ENCODE results near the gene ATAT1.
"Not testable (repeated sequence)": the region's sequence is repeated elsewhere in the genome, so short reads cannot be mapped to it uniquely, and the experiment has no call there.

Gene ATAT1

DNA sequence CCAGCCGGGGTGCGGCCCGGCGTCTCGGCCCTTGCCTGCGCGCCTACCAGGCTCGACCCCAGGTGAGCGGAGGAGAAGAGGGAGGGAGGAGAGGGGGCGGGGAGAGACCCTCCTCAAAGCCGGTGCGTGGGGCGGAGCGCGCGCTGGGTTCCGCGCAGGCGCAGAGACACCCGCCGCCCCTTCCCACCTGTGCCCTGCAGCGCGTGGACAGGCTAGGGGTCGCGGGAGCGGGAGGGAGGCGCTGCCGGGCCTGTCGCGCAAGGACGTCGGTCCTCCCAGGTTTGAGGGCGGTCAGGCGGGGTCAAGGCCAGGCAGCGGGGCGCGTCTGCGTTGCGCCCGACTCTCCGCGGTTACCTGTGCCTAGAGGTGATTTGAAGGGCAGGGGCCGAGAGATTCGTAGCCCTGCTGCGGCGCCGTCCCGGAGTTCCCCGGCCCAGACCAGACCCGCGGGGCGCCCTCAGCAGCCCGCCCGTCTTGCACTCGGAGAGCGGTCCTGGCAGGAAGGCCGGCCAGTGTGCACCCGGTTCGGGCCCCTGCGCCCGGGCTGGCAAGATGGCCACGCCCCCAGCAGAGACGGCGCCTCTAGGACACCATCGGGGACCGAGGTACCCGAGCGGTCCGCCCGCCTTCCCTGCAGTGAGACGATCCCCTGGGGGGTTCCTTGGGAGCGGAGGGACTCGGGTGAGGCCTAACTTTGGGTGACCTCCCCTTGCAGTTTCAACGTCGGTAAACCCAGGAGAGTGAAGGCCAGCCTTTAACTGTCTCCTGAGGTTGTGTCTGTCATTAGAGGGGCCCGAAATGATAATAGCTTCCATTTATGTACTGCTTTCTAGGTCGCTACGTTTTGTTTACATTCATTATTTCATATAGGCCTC lies 20.8 kb downstream of the ATAT1 start:
- DNase-seq (ENCODE audit: low read depth in 2 of 2): peak; percentile 67 to 75

DNA sequence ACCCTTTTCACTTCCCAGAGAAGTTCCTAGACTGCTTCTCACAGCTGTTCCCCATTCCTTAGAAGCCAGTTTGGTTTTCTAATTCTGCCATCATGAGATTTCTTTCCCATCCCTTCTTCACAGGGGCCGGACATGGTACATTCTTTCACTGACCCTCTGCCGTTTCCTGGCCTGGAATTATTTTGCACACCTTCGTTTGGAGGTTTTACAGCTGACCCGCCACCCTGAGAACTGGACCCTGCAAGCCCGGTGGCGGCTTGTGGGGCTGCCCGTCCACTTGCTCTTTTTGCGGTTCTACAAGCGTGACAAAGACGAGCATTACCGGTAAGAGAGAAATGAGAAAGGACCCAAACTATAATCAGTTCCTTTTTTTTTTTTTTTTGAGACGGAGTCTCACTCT lies 24.5 kb downstream of the ATAT1 start:
- no peak for DNase-seq (ENCODE audit: low read depth in 2 of 2)

DNA sequence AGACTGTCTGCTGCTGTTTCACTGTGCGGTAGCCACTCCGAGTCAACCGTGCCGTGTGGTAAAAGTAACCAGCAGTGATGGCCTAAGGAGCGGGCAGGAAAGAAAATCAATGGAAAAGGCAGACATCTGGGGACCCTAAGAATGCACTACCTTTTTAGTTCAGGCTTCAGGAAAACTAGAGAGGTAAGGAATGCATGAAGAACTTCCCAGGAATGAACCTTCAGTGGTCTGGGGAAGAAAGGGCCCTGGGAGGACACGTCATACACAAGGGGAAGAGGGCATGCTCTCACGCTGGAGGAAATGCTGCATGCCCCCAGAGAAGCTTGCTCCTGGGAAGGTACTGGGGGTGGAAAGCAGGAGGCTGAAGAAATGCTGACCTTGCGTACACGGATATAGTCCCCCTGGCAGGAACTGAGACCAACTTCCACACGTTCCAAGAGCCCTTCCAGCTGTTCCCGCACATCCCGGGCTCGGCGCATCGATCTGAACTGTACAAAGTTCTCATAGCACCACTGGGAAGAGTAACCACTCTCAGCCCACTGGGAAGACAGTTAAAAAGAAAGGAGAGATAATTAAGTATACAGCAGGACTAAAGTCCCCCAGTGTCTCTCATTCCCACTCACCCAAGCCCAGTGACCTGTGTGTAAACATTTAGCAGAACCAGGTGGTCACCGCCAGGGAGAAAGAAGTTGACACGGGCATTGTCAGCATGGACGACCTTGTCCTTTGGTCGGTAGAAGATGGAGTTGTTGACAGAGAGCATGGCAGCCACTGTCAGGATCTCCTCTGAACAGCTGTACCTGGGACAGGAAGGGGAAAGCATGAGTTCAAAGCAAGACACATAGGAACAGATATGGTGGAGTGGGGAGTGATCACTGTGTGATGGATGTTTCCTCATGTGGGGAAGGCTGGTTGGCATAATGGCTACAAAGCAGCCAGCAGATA lies 28.4 kb downstream of the ATAT1 start:
- no peak for DNase-seq (ENCODE audit: low read depth in 2 of 2)

DNA sequence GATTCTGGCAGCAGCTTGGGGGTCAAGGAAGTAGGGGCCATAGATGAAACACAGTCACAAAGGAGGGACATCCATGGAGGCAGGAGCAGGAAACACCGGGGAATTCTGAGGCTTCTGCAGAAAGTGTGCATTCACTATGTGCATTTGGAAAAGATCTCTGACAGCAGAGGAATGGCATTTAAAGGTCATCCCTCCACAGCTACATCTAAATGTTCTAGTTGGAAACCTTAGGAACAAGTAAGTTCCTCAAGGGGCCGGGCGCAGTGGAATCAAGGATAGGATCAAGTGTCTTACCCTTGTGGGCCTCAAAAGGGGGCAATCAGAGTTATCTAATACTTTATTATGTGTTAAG lies 29.0 kb downstream of the ATAT1 start:
- DNase-seq (ENCODE audit: low read depth in 2 of 2): no peak

DNA sequence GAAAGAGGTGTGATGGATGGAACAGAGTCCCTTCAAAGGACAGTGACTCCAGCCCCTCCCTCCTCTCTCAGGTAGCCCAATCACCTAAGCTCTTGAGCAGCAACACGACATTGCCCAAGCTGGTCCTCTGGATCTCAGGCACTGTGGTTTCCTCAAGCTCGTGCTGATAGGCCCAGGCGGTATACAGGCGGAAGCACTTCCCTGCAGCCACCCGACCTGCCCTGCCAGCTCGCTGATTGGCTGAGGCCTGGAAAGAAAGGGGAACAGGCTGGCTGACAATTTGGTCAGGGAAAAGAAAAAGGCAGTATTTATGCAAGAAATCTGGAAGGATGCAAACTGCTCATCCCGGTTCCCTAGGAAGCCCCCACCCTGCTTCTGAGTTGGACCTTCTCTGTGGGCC lies 29.8 kb downstream of the ATAT1 start:
- no peak for DNase-seq (ENCODE audit: low read depth in 2 of 2)

DNA sequence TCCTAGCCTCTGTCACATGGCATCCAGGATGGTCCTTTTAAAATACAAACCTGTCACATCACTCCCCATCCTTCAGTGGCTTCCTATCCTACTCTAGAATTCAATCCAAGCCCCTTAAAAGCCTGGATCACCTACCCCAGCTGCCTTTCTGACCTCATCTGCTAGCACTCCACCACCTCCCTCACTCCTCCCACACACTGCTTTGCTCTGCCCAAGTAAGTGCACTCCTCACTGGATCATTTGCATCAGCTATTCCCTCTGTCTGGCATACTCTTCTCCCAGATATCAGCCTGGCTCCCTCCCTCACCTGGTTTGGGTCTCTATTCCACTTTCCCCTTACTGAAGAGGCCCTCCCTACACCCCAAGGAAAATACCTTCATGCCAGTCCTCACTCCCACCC lies 30.8 kb downstream of the ATAT1 start:
- no peak for DNase-seq (ENCODE audit: low read depth in 2 of 2)

DNA sequence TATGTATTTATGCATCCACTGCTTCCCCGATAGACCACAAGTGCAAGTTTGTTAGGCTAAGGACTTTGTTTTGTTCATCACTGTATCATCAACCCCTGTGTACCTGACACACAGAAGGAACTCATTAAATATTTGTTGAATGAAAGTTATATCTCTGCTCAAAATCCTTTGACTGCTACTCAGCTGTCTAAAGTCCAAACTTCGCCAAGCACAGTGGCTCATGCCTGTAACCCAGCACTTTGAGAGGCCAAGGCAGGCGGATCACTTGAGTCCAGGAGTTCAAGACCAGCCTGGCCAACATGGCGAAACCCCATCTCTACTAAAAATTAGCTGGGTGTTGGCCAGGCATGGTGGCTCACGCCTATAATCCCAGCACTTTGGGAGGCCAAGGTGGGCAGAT lies 31.2 kb downstream of the ATAT1 start:
- not testable (repeated sequence) for DNase-seq (ENCODE audit: low read depth in 2 of 2)

DNA sequence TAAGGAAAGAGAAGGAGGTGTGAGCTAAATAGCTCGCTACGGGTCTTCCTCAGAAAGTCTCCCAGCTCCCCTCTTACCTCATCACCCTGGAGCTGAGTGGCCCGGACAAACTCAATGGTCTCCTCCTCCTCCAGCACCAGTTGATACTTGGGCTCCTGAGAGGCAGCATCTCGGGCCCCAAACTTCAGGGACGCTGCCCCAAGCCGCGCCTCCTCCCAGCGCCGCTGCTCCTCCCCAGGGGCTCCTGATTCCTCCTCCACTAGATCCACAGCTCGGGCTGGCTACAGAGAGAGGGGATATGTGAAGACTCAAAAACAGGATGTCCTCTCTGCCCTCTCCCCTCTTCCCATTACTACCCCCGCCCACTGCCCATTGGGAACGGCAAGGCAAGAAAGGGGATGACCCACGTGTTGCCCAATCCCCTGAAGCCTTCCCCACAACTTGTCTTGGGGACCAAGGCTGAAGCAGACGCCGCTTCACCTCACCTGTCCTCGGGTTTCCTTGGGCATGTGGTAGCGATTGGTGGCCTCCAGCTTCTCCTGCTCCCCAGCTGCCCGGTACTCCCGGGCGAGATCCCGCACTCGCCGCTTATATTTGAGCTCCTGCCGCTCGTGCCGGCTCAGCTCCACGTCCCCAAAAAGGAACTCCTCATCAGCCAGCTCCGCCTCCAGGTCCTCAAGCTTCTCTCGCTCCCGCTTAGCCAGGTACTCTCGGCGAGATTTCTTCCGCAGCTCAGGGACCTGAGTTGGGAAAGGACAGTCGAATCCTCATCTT lies 38.5 kb downstream of the ATAT1 start:
- DNase-seq (ENCODE audit: low read depth in 2 of 2): no peak

DNA sequence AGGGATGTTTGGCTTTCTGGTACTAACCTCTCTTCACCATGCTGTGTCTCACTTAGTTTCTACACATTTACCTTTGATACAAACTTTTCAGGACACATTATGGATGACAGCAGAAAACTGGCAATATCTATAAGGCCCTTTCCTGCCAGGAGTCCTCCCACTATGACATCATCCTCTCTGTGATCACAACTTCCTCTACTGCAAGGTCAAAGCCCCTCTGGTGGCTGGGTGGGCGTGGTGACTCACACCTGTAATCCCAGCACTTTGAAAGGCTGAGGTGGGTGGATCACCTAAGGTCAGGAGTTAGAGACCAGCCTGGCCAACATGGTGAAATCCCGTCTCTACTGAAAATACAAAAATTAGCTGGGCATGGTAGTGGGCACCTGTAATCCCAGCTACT lies 39.6 kb downstream of the ATAT1 start:
- not testable (repeated sequence) for DNase-seq (ENCODE audit: low read depth in 2 of 2)

DNA sequence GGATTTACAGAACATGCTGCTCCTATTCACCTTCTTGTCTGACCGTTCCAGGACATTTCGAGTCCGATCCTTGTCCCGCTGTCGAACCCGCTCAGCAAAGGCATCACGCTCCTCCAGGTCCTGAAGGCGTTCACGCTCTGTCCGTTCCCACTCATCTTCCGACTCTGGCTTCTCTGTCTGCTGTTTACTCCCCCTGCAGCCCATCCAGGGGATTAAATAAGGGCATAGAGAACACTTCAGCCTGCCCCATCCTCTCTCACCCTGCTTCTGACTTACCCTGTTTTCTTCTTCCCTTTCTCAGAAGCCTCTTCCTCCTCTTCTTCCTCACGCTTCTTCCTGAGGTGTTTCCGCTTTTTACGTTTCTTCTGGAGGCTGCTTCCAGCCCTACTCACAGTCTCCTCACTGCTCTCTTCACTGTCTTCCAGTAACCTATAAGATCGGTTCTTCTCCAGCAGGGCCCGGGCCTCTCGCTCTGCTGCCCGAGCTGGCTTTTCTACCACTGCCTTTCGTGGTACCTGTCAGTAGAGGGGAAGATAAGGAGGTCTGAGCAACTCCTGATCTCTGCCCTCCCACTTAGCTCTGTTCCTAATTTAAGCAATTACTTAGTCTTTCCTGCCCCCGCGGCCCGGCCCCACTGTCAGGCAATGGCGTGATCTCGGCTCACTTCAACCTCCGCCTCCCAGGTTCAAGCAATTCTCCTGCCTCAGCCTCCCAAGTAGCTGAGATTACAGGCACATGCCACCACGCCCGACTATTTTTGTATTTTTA lies 44.3 kb downstream of the ATAT1 start:
- DNase-seq (ENCODE audit: low read depth in 2 of 2): no peak

DNA sequence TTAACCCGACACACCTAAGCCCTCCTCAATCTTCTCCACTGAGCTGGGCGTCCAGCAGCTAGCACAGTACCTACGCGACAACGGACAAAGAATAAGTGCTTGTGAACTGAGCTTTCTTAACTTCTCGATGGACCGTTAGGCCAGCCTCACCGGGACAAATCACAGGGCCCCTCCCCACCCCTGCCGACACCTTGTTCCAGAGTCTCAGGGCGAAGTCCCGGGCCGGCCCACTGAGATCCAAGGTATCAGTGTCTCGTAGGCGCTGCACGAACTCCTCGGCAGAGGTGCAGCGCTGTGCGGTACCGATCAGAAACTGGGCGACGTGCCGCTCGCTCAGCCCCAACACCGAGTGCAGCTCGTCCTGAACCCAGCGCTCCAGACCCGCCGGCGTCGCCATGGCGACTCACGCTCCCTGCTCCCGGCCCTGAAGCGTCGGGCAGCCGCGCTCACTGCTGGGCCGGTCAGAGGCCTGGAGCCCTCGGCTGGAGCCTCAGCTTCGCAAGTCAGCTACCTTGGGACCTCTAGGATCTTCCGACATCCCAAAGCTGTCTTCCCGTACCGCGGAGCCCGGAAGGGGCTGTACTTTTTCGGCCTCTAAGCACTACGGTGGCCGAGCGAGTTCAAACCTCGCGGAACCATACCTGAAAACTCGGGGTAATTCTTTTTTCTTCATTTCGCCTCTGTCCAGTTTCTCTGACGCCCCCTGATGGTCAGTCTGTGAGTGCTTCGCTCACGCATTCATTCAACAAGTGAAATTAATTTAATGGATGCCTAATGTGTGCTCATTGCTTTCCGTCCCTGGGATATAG lies 46.0 kb downstream of the ATAT1 start, which contains the start of gene DHX16:
Gene DHX16 (minus strand): TSS at position 562 of the 809 bp plus-strand sequence. CDS start 165 bp downstream, at position 397.
- peak; percentile 82 to 91 for DNase-seq (ENCODE audit: low read depth in 2 of 2)

DNA sequence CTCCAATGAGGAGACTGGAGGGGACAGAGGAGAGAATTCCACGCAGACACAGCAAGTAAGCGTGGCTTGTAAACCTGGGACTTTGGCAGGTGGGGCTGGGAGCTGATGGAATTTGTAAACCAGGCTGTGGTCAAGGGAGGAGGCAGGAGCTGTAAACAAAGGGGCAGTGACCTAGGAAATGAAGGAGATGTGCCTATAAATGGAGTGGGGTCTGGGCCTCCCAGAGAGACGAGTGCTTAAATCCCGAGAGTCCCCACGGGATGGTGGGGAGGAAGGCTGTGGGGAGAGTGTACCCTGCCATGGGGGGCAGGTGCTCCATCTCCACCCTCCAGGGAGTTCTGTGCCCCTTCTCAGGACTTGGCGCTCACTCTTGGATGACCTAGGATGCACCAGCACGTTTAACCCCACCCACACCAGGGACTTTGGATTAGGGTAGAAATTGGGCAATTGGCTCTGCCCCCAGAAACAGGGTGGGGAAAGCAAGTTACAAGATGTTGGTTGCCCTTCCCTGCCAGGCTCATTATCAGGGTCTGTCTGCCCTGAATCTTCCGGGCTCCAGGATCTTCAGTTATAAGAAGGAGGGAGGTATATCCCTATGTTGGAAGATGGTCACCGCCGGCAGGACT lies 50.1 kb downstream of the ATAT1 start:
- no peak for DNase-seq (ENCODE audit: low read depth in 2 of 2)

DNA sequence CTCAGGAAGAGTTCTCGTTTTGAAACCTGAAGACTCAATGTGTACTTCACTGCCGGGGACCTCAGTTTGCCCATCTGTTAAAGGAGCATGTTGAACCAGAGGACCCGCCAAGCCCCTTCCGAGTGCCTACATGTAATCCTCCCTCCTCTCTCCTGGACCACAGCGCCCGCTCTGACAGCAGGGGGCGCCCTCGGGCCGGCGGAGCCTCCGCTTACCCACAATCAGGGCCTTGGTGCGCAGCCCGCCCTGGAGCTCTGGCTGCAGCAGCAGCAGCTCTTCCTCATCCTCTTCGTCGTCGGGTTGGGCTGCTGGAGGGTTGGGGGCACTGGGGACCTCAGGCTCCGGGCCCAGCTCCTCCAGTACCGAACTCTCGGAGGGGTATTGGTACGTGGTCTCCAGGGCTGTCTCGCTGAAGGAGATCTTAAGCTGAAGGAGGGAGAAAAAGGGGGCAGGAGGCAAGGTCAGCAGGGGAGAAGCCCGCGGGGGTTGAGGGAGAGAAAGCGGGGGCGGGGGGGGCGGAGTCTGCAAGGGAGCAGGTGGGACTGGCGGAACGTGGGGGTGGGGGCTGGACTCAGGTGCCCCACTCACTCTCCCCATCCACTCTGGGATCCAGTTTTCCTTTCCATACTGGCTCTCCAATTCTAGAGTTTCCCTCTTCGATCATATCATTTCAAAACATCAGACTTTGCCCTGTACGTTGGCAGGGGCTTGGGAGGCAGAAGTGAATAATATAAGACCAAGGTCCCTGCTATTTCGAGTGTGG lies 52.5 kb downstream of the ATAT1 start:
- DNase-seq (ENCODE audit: low read depth in 2 of 2): peak; percentile 84 to 93

DNA sequence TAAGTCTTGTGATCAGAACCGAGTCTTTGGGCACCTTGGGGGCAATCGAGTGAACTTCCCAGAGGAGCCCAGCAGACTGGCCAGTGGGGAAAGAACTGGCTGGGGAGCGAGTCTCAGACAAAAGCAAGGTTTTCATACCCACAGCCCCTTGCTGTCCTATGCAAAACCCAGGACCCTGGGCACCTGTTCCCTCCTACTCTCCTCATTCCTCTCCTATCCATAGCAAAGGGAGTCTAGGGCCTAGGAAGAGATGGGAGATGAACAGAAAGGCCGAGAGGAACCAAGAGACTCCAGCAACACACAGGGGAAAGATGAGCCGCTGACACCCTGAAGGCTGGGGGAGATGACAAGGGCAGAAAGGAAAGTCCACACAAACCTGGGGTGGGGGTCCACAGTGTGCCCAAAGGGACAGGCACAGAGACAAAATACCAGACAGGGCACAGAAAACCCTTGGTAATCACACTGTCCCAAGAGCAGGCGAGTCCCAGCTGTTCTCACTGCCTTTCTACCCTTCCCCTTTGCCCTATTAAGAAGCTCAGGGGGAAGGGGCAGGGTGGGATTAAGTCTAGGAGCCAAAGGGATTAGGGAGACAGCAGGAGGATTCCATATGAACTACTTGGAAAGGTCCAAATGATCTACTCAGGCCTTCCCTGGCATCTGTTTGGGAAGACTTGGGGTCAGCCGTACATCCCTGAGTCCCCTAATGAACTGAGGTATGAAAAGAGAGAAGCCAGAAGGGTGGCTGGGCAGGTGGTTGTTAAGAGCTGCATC lies 53.3 kb downstream of the ATAT1 start:
- no peak for DNase-seq (ENCODE audit: low read depth in 2 of 2)

DNA sequence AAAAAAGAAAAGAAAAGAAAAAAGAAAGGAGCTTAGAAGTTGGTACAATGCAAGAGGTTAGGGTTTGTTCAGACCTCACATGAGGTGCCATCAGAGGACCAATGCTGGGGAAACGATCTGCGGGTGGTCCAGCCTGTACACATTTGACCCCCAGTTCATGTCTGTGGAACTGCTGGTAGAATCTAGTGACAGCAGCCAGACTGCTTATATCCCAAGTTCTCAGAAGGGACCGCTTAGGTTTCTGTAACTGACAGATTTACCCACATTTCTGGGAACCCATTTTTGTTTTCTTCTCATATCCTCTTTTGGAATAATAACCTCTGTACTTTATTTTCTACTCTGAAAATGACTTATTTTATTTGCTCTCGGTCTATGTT lies 55.1 kb downstream of the ATAT1 start:
- DNase-seq (ENCODE audit: low read depth in 2 of 2): no peak

DNA sequence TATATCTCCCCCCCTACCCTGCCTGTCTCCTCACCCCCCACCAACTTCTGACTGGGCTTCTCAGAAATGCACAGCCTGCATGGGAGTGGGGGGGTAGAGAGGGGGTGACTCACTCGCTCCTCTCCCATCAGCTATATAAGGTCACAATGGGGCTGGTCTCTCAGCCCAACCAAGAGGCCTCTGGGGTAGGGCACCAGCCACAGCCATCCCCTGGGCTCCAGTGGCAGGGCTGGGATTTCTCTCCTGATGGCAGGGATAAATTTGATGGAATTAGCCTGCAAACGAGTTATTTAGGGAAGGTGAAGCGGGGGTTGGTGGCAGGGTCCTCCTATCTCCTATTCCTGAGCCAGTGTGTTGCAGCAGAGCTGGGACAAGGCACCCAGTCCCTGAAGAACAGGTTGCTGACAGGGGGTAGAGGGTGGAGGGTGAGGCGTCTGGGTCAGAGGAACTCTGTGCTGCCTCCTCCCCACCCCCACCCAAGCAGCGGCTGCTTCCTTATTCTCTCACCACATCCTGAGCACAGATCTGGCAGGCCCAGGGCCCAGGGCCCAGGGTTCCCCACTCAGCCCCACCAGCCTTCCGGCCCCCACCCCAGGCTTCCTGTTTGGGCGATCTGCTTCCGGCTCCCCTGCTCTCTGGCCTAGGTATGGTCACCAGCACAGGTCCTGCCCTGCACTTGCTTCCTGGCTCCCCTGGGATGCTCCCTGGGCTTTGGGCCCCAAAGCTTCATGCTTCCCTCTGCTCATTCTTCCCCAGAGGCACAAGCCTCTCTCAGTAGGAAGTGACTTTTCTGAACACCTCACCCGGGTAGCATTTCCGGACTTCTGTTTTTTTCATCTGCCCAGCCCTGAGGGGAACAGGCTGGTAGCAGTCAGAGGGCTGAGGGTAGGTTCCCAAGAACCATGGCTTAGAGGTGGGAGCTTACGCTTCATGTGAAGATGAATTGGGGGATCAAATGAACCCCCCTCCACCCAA lies 55.8 kb downstream of the ATAT1 start:
- DNase-seq (ENCODE audit: low read depth in 2 of 2): peak; percentile 75 to 80

All from stimulated activated CD4-positive, alpha-beta T cell treated with anti-CD3 and anti-CD28 coated beads, Interleukin-4, amount 100 ng/mL, for 48 hours (primary cell).